ENCODE measurements around the gene IVNS1ABP. TPM values are rescaled to one million over a fixed set of nuclear protein-coding genes. Genes with fewer than 3 reads are reported as not detected.
"Not testable (repeated sequence)": the region's sequence is repeated elsewhere in the genome, so short reads cannot be mapped to it uniquely, and the experiment has no call there.

Gene IVNS1ABP
- total and polyA plus RNA-seq, 2 donors (not counting 3 experiments of a cell fraction or from before 2014, with no cell fraction given) = 26.3 to 81.6 TPM

GRCh38 chr1:185257950-185258208 lies 59.2 kb downstream of the IVNS1ABP start:
- Histone ChIP-seq H3K27me3 (ENCODE audit: control insufficient read depth in 2 of 2, insufficient read depth in 2 of 2, low read length in 2 of 2) (no peaks in the 10 kb centered on the region), H4K20me1 (replicated peaks; ENCODE audit: control insufficient read depth, extremely low read depth, insufficient read depth, low read length) (no peaks in the 10 kb centered on the region), H3K36me3 (ENCODE audit: control insufficient read depth in 2 of 2, extremely low read depth in 1 of 2, insufficient read depth in 2 of 2, low read length in 2 of 2) (no peaks in the 10 kb centered on the region), H3K4me3 (replicated peaks in 1 of 3; ENCODE audit: insufficient read depth in 1 of 3, low read depth in 1 of 3, low read length in 3 of 3) (no peak overlapping the region), H3K9me3 (replicated peaks; ENCODE audit: control insufficient read depth, insufficient read depth, low read length) (no peaks in the 10 kb centered on the region), H3K27ac (ENCODE audit: insufficient read depth, low read depth, low read length) (no peak overlapping the region), H3K79me2 (ENCODE audit: control insufficient read depth, insufficient read depth, low read length) (no peaks in the 10 kb centered on the region), H3K4me2 (ENCODE audit: insufficient read depth, low read length) (no peak overlapping the region), H3K9ac (replicated peaks; ENCODE audit: extremely low read depth, insufficient read depth, low read length) (no peak overlapping the region), H2AFZ (ENCODE audit: low read depth, low read length) (no peak overlapping the region), H3K4me1 (ENCODE audit: control insufficient read depth, extremely low read depth, insufficient read depth, low read length) (peaks cover 9% of the 10 kb centered on the region), H3K9me1 (replicated peaks; ENCODE audit: control insufficient read depth, extremely low read depth, insufficient read depth, low read length) (no peaks in the 10 kb centered on the region)
- FAIRE-seq = no peak
- intact Hi-C loops (cut with micrococcal nuclease) (no loop called here), dilution Hi-C loops (cut with MboI; ENCODE audit: extremely low pct_ligation_motif_present, low sequenced_read_pairs) (no loop called here)
- no peak for DNase-seq (ENCODE audit: low read depth, low spot score)
- POLR2A ChIA-PET = no interaction called here
- no TSS peak for BruUV-seq (replicated peaks)
- CTCF ChIA-PET = interaction anchor here (1.5 kb wide), 1 partner anchor 14 kb away, joined by 4 read pairs; no protein-coding TSS in a partner anchor
- TF ChIP-seq POLR2A (IDR thresholded peaks at IDR 0.05; ENCODE audit: low read depth, low read length) (no peak), FOS (IDR thresholded peaks at IDR 0.05; ENCODE audit: borderline replicate concordance, insufficient read depth, low read length) (no peak), EZH2 (IDR thresholded peaks at IDR 0.05; ENCODE audit: borderline replicate concordance, low read depth, low read length, severe bottlenecking) (no peak), GATA2 (IDR thresholded peaks at IDR 0.05; ENCODE audit: insufficient read depth, insufficient read length, low read depth, low read length) (no peak), MAX (IDR thresholded peaks at IDR 0.05; ENCODE audit: insufficient read depth, insufficient read length) (no peak), MYC (IDR thresholded peaks at IDR 0.05; ENCODE audit: low read depth, low read length) (no peak)

DNA sequence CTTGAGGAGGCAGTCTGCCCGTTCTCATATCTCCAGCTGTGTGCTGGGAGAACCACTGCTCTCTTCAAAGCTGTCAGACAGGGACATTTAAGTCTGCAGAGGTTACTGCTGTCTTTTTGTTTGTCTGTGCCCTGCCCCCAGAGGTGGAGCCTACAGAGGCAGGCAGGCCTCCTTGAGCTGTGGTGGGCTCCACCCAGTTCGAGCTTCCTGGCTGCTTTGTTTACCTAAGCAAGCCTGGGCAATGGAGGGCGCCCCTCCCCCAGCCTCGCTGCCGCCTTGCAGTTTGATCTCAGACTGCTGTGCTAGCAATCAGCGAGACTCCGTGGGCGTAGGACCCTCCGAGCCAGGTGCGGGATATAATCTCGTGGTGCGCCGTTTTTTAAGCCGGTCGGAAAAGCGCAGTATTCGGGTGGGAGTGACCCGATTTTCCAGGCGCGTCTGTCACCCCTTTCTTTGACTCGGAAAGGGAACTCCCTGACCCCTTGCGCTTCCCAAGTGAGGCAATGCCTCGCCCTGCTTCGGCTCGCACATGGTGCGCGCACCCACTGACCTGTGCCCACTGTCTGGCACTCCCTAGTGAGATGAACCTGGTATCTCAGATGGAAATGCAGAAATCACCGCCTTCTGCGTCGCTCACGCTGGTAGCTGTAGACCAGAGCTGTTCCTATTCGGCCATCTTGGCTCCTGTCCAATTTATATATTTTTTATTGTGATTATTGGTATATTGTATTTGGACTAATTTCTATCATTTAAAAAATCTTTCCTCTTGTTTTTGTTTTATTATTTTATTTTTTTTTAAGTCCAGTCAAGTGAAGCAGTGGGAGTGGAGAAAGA lies 59.7 kb downstream of the IVNS1ABP start:
- H3K9me1 ChIP-seq (replicated peaks; ENCODE audit: control insufficient read depth, extremely low read depth, insufficient read depth, low read length); POLR2A ChIA-PET; H3K27me3 ChIP-seq (ENCODE audit: control insufficient read depth in 2 of 2, insufficient read depth in 2 of 2, low read length in 2 of 2); H3K9me3 ChIP-seq (replicated peaks; ENCODE audit: control insufficient read depth, insufficient read depth, low read length); H3K27ac ChIP-seq (ENCODE audit: insufficient read depth, low read depth, low read length); H4K20me1 ChIP-seq (replicated peaks; ENCODE audit: control insufficient read depth, extremely low read depth, insufficient read depth, low read length); H3K4me3 ChIP-seq (replicated peaks in 1 of 3; ENCODE audit: insufficient read depth in 1 of 3, low read depth in 1 of 3, low read length in 3 of 3); H3K4me1 ChIP-seq (ENCODE audit: control insufficient read depth, extremely low read depth, insufficient read depth, low read length); BruUV-seq (replicated peaks); FAIRE-seq; intact Hi-C loops (cut with micrococcal nuclease); DNase-seq (ENCODE audit: low read depth, low spot score); H3K4me2 ChIP-seq (ENCODE audit: insufficient read depth, low read length); H2AFZ ChIP-seq (ENCODE audit: low read depth, low read length); H3K79me2 ChIP-seq (ENCODE audit: control insufficient read depth, insufficient read depth, low read length); H3K36me3 ChIP-seq (ENCODE audit: control insufficient read depth in 2 of 2, extremely low read depth in 1 of 2, insufficient read depth in 2 of 2, low read length in 2 of 2); H3K9ac ChIP-seq (replicated peaks; ENCODE audit: extremely low read depth, insufficient read depth, low read length); dilution Hi-C loops (cut with MboI; ENCODE audit: extremely low pct_ligation_motif_present, low sequenced_read_pairs): not testable (repeated sequence)
- CTCF ChIA-PET = interaction anchor here (1.5 kb wide), 1 partner anchor 13 kb away, joined by 4 read pairs; no protein-coding TSS in a partner anchor

DNA sequence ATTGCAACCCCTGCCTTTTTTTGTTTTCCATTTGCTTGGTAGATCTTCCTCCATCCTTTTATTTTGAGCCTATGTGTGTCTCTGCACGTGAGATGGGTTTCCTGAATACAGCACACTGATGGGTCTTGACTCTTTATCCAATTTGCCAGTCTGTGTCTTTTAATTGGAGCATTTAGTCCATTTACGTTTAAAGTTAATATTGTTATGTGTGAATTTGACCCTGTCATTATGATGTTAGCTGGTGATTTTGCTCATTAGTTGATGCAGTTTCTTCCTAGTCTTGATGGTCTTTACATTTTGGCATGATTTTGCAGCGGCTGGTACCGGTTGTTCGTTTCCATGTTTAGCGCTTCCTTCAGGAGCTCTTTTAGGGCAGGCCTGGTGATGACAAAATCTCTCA lies 61.4 kb downstream of the IVNS1ABP start:
- DNase-seq (ENCODE audit: low read depth, low spot score); POLR2A ChIA-PET; H3K27ac ChIP-seq (ENCODE audit: insufficient read depth, low read depth, low read length); dilution Hi-C loops (cut with MboI; ENCODE audit: extremely low pct_ligation_motif_present, low sequenced_read_pairs); H3K4me2 ChIP-seq (ENCODE audit: insufficient read depth, low read length); FAIRE-seq; H3K36me3 ChIP-seq (ENCODE audit: control insufficient read depth in 2 of 2, extremely low read depth in 1 of 2, insufficient read depth in 2 of 2, low read length in 2 of 2); CTCF ChIA-PET; intact Hi-C loops (cut with micrococcal nuclease); H3K27me3 ChIP-seq (ENCODE audit: control insufficient read depth in 2 of 2, insufficient read depth in 2 of 2, low read length in 2 of 2); H3K9me3 ChIP-seq (replicated peaks; ENCODE audit: control insufficient read depth, insufficient read depth, low read length); H2AFZ ChIP-seq (ENCODE audit: low read depth, low read length); H3K4me1 ChIP-seq (ENCODE audit: control insufficient read depth, extremely low read depth, insufficient read depth, low read length); BruUV-seq (replicated peaks); H3K79me2 ChIP-seq (ENCODE audit: control insufficient read depth, insufficient read depth, low read length); H3K9ac ChIP-seq (replicated peaks; ENCODE audit: extremely low read depth, insufficient read depth, low read length); H4K20me1 ChIP-seq (replicated peaks; ENCODE audit: control insufficient read depth, extremely low read depth, insufficient read depth, low read length); H3K4me3 ChIP-seq (replicated peaks in 1 of 3; ENCODE audit: insufficient read depth in 1 of 3, low read depth in 1 of 3, low read length in 3 of 3); H3K9me1 ChIP-seq (replicated peaks; ENCODE audit: control insufficient read depth, extremely low read depth, insufficient read depth, low read length): not testable (repeated sequence)

Measured in endothelial cell of umbilical vein (primary cell).